DMS53 treated with DMSO at 0.1 percent for 48 hours (cell line): ENCODE results near the gene SHROOM1.
A peak's percentile ranks its signal among the peaks of the same experiment; 100 is the strongest.

Experiments
- DNase-seq: peaks from one replicate; lab custom pipeline; 2025; ENCODE audit not compliant: unreplicated experiment; lab: John Stamatoyannopoulos, UW

Gene SHROOM1

GRCh38 chr5:132854301-132854700 lies 23.9 kb upstream of the SHROOM1 start:
- DNase-seq = no peak

- no peak for DNase-seq
Measured at GRCh38 chr5:132853790-132854189, 23.3 kb upstream of the SHROOM1 start.

- peak; percentile 9 for DNase-seq
Measured at GRCh38 chr5:132853323-132853722, 22.9 kb upstream of the SHROOM1 start.

- no peak for DNase-seq
Measured at GRCh38 chr5:132850066-132850465, 19.6 kb upstream of the SHROOM1 start.

GRCh38 chr5:132849347-132849746 lies 18.9 kb upstream of the SHROOM1 start:
- DNase-seq = no peak

- DNase-seq = no peak
Measured at GRCh38 chr5:132848270-132848669, 17.8 kb upstream of the SHROOM1 start.

GRCh38 chr5:132841305-132841704 lies 10.9 kb upstream of the SHROOM1 start:
- DNase-seq = no peak

GRCh38 chr5:132840896-132841295 lies 10.4 kb upstream of the SHROOM1 start:
- DNase-seq = no peak

GRCh38 chr5:132840313-132840712 lies 9.9 kb upstream of the SHROOM1 start:
- DNase-seq = no peak

GRCh38 chr5:132839426-132840301 lies 9.2 kb upstream of the SHROOM1 start:
- DNase-seq = no peak

GRCh38 chr5:132838516-132839282 lies 8.3 kb upstream of the SHROOM1 start:
- DNase-seq = no peak

- peak; percentile 48 for DNase-seq
Measured at GRCh38 chr5:132837868-132838267, 7.4 kb upstream of the SHROOM1 start.

- DNase-seq = no peak
Measured at GRCh38 chr5:132836852-132837251, 6.4 kb upstream of the SHROOM1 start.

- DNase-seq = no peak
Measured at GRCh38 chr5:132834057-132834456, 3.6 kb upstream of the SHROOM1 start.

GRCh38 chr5:132832612-132833011 lies 2.2 kb upstream of the SHROOM1 start:
- DNase-seq = no peak

GRCh38 chr5:132831095-132831860 lies 831 bp upstream of the SHROOM1 start:
- DNase-seq = no peak

- peak; percentile 66 for DNase-seq
Measured at GRCh38 chr5:132829742-132830435, 558 bp downstream of the SHROOM1 start.

GRCh38 chr5:132828846-132829494 lies 1.5 kb downstream of the SHROOM1 start:
- DNase-seq = no peak

GRCh38 chr5:132827943-132828673 lies 2.3 kb downstream of the SHROOM1 start:
- DNase-seq = no peak
